A549 (cell line): ENCODE measurements around the gene RNF220. TPM values are rescaled to one million over a fixed set of nuclear protein-coding genes. Genes with fewer than 3 reads are reported as not detected.

ENCODE experiments used
- ATAC-seq, 2 experiments: fragments of 200-7000 bp in 1 of 2; fragments of >200 bp in 1 of 2; cut with Nextera tagmentation in 1 of 2; cut with Tn5 transposase in 1 of 2; 3 replicates each; pipeline versions ENCODE4 v1.8.0 to v1.9.1; 2018 to 2020; ENCODE audit warnings: mild to moderate bottlenecking in 1 of 2, moderate library complexity in 1 of 2
- CTCF ChIA-PET: fragments of 300-600 bp; sonication (Branson Sonifier 250); formaldehyde crosslinking; extraction: SDS; loops from one replicate; lab custom pipeline; 2021; ENCODE audit warnings: antibody characterized with exemption, inconsistent platforms; lab: Yijun Ruan, JAX
- POLR2A ChIA-PET: fragments of 350-600 bp; formaldehyde crosslinking; extraction: SDS; loops from one replicate; lab custom pipeline; 2021; ENCODE audit warnings: antibody characterized with exemption, inconsistent platforms; lab: Yijun Ruan, JAX
- DNase-seq, 2 experiments: peaks; one replicate each; pipeline versions ENCODE4 v3.0.0 to v3.0.0-alpha.2; 2011 to 2016; ENCODE audit warnings: low read depth in 1 of 2, low spot score in 1 of 2
- FAIRE-seq: peaks from 2 replicates; lab custom pipeline; 2011; peaks lifted over from hg19 to GRCh38; lab: Jason Lieb, UNC
- H3K27ac ChIP-seq, 2 experiments: fragments of >200 bp; sonication (Bioruptor Twin); formaldehyde crosslinking; 3 replicates each; pipeline ENCODE4 v1.5.1; 2016 to 2017
- H3K4me1 ChIP-seq: fragments of >200 bp; sonication (Bioruptor Twin); formaldehyde crosslinking; 3 replicates; pipeline ENCODE4 v1.6.1; 2016
- H3K4me2 ChIP-seq: fragments of >200 bp; sonication (Bioruptor Twin); formaldehyde crosslinking; 3 replicates; pipeline ENCODE4 v1.6.1; 2016
- H3K4me3 ChIP-seq: fragments of >200 bp; sonication (Bioruptor Twin); formaldehyde crosslinking; 3 replicates; pipeline ENCODE4 v1.5.1; 2016
- H3K9me3 ChIP-seq: fragments of >200 bp; sonication (Bioruptor Twin); formaldehyde crosslinking; 3 replicates; pipeline ENCODE4 v1.6.1; 2016
- BHLHE40 ChIP-seq: IDR thresholded peaks from 2 replicates; pipeline ENCODE4 v1.6.1; 2012; ENCODE audit warnings: low read depth, low read length, inconsistent platforms
- CEBPB ChIP-seq, 2 experiments: fragments of >200 bp in 1 of 2; sonication (Bioruptor Twin) in 1 of 2; formaldehyde crosslinking in 1 of 2; IDR thresholded peaks; 2 replicates each; pipeline ENCODE4 v1.6.1; 2012 to 2016
- CHD2 ChIP-seq: fragments of 150-350 bp; IDR thresholded peaks from 2 replicates; pipeline ENCODE4 v1.6.1; 2014; ENCODE audit warnings: low read length; ENCODE audit not compliant: partially characterized antibody
- CHD4 ChIP-seq: fragments of 200-600 bp; sonication (generic); IDR thresholded peaks from 2 replicates; pipeline ENCODE4 v1.6.1; 2016; ENCODE audit warnings: antibody characterized with exemption, mild to moderate bottlenecking, borderline replicate concordance
- EHMT2 ChIP-seq: fragments of 200-600 bp; sonication (generic); IDR thresholded peaks from 2 replicates; pipeline ENCODE4 v1.6.1; 2016; ENCODE audit warnings: antibody characterized with exemption, low read depth, mild to moderate bottlenecking, moderate library complexity
- FOSL2 ChIP-seq, 2 experiments: fragments of 450-650 bp in 1 of 2; fragments of >200 bp in 1 of 2; sonication (Bioruptor Twin) in 1 of 2; formaldehyde crosslinking; IDR thresholded peaks; 2 replicates each; pipeline versions ENCODE4 v1.5.0 to v1.6.1; 2016 to 2020; ENCODE audit warnings: mild to moderate bottlenecking in 1 of 2, moderate library complexity in 1 of 2
- HDAC2 ChIP-seq: fragments of 200-600 bp; sonication (generic); IDR thresholded peaks from 2 replicates; pipeline ENCODE4 v1.6.1; 2016
- HES2 ChIP-seq: fragments of >200 bp; sonication (Bioruptor Twin); formaldehyde crosslinking; IDR thresholded peaks from 2 replicates; pipeline ENCODE4 v1.6.1; 2016
- HEYL ChIP-seq: fragments of 250-450 bp; sonication (Bioruptor Pico); IDR thresholded peaks from 2 replicates; pipeline ENCODE4 v1.8.0; 2021; ENCODE audit warnings: mild to moderate bottlenecking, moderate library complexity
- HOXA7 ChIP-seq: fragments of 250-450 bp; sonication (Bioruptor Pico); IDR thresholded peaks from 2 replicates; pipeline ENCODE4 v1.5.0; 2020; ENCODE audit warnings: mild to moderate bottlenecking, moderate library complexity
- HOXB5 ChIP-seq: fragments of 250-450 bp; sonication (Bioruptor Pico); IDR thresholded peaks from 2 replicates; pipeline ENCODE4 v1.5.0; 2020; ENCODE audit warnings: mild to moderate bottlenecking, moderate library complexity
- JUN ChIP-seq, 2 experiments: fragments of >200 bp; sonication (Bioruptor Twin); formaldehyde crosslinking; IDR thresholded peaks; 2 replicates in 1 of 2; 3 replicates in 1 of 2; pipeline ENCODE4 v1.6.1; 2016 to 2017
- JUNB ChIP-seq: fragments of >200 bp; sonication (Bioruptor Twin); formaldehyde crosslinking; IDR thresholded peaks from 2 replicates; pipeline ENCODE4 v1.6.1; 2016
- KDM5A ChIP-seq: fragments of 200-600 bp; sonication (generic); IDR thresholded peaks from 2 replicates; pipeline ENCODE4 v1.6.1; 2016; ENCODE audit warnings: antibody characterized with exemption, mild to moderate bottlenecking
- MAX ChIP-seq: IDR thresholded peaks from 2 replicates; pipeline ENCODE4 v1.6.1; 2012
- MAZ ChIP-seq: fragments of 150-350 bp; IDR thresholded peaks from 2 replicates; pipeline ENCODE4 v1.6.1; 2014; ENCODE audit warnings: antibody characterized with exemption, low read depth, low read length, borderline replicate concordance
- MYC ChIP-seq: IDR thresholded peaks from 2 replicates; pipeline ENCODE4 v1.6.1; 2012; ENCODE audit warnings: mild to moderate bottlenecking, inconsistent platforms, low read length, improper control_type of control experiment, borderline replicate concordance
- NPAS2 ChIP-seq: fragments of 250-450 bp; sonication (Bioruptor Pico); IDR thresholded peaks from 2 replicates; pipeline ENCODE4 v1.8.0; 2022; ENCODE audit warnings: mild to moderate bottlenecking, moderate library complexity, borderline replicate concordance
- NR3C1 ChIP-seq: fragments of >200 bp; sonication (Bioruptor Twin); formaldehyde crosslinking; IDR thresholded peaks from 3 replicates; pipeline ENCODE4 v1.6.1; 2017
- PHF8 ChIP-seq: fragments of 200-600 bp; sonication (generic); IDR thresholded peaks from 2 replicates; pipeline ENCODE4 v1.6.1; 2016; ENCODE audit warnings: low read depth, mild to moderate bottlenecking, antibody characterized with exemption, moderate library complexity, borderline replicate concordance
- POLR2A ChIP-seq: IDR thresholded peaks from 2 replicates; pipeline ENCODE4 v1.6.1; 2012; ENCODE audit warnings: mild to moderate bottlenecking, low read length
- RARB ChIP-seq: fragments of 250-450 bp; sonication (Bioruptor Pico); IDR thresholded peaks from 2 replicates; pipeline ENCODE4 v1.8.0; 2021; ENCODE audit warnings: mild to moderate bottlenecking, moderate library complexity
- RCOR1 ChIP-seq: fragments of 150-350 bp; IDR thresholded peaks from 2 replicates; pipeline ENCODE4 v1.6.1; 2014; ENCODE audit warnings: antibody characterized with exemption, low read length, low read depth
- RFX5 ChIP-seq: fragments of 450-650 bp; IDR thresholded peaks from 2 replicates; pipeline ENCODE4 v1.7.1; 2014; ENCODE audit warnings: antibody characterized with exemption, mild to moderate bottlenecking, moderate library complexity
- SREBF2 ChIP-seq: fragments of 450-650 bp; IDR thresholded peaks from 2 replicates; pipeline ENCODE4 v1.6.1; 2014; ENCODE audit warnings: mild to moderate bottlenecking, moderate library complexity
- TP53 ChIP-seq: fragments of 250-450 bp; sonication (Bioruptor Pico); IDR thresholded peaks from 2 replicates; pipeline ENCODE4 v1.5.0; 2021; ENCODE audit warnings: mild to moderate bottlenecking, moderate library complexity
- ZC3H11A ChIP-seq: fragments of 450-650 bp; IDR thresholded peaks from 2 replicates; pipeline ENCODE4 v1.6.1; 2014; ENCODE audit warnings: antibody characterized with exemption, mild to moderate bottlenecking
- ZFP36 ChIP-seq: fragments of 450-650 bp; IDR thresholded peaks from 2 replicates; pipeline ENCODE4 v1.6.1; 2014; ENCODE audit warnings: borderline replicate concordance; ENCODE audit not compliant: partially characterized antibody
- ZSCAN20 ChIP-seq: fragments of 250-450 bp; sonication (Bioruptor Pico); IDR thresholded peaks from 2 replicates; pipeline ENCODE4 v1.8.0; 2022; ENCODE audit warnings: mild to moderate bottlenecking, moderate library complexity
- WGBS: methylation state at CpG from one replicate; pipeline ENCODE4 v1.1.6; 2017; ENCODE audit errors: missing lambda C conversion rate; 5-methylcytosine and 5-hydroxymethylcytosine counted together
- polyA plus RNA-seq, 4 experiments: library from polyadenylated mRNA; depleted of rRNA in 3 of 4; stranded (reverse); fragments of >200 nt; fragmentation: RNase III in 1 of 4; extraction: RNeasy Plus Mini Kit Qiagen cat#74134 plus additional on column Dnase treatment in 1 of 4; gene quantifications; 2 replicates in 3 of 4; 3 replicates in 1 of 4; pipeline ENCODE4 v1.2.3, GENCODE V29; 2011 to 2017
- TF ChIP-seq, protein P1 (sequence below): fragments of >200 bp; sonication (Bioruptor Twin); formaldehyde crosslinking; IDR thresholded peaks from 3 replicates; pipeline ENCODE4 v1.6.1; 2016
- TF ChIP-seq, protein P2 (sequence below): fragments of 450-650 bp; IDR thresholded peaks from 2 replicates; pipeline ENCODE4 v1.6.1; 2014; ENCODE audit warnings: antibody characterized with exemption

RNF220 gene
- polyA plus RNA-seq, 2 of the 4 experiments (the other 2 are of a cell fraction), result 53.4 to 54.5 TPM

DNA sequence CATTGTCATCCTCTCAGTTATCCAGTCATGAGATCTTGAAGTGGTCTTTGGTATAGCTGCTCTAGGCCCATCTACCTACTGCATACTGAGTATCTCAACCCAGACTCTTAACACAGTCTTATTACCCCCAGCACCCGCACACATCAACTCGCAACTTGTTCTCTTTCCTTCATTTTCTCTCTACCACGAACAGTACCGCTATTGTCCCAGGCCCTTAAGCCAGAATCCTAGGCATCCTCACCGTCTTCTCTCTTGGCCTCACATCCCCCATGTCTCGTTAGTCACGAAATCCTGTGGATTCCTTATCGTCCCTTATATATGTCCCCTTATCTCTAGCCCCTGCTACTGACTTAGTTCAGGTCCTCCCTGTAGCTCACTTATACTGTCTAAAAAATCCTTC lies 142.8 kb downstream of the RNF220 start:
- H3K9me3 ChIP-seq, result no peaks in the 10 kb centered on the region
- 78% methylated on average over 8 of the region's 8 CpGs for WGBS
- ATAC-seq, result no peak
- H3K4me2 ChIP-seq, result no peak overlapping the region
- ChIA-PET CTCF (interaction anchor here (2.2 kb wide), 1 partner anchor 24 kb away, joined by 8 read pairs; no protein-coding TSS in a partner anchor), POLR2A (no interaction called here)
- H3K4me1 ChIP-seq, result peaks cover 2% of the 10 kb centered on the region; the same call in 2 of the 3 replicates
- FAIRE-seq, result no peak
- no peak overlapping the region for H3K27ac ChIP-seq
- TF ChIP-seq NR3C1, result no peak
- no peak for TF ChIP-seq CHD4
- no peak for TF ChIP-seq ZFP36
- no peak for TF ChIP-seq HDAC2
- no peak for TF ChIP-seq KDM5A
- no peak for TF ChIP-seq SREBF2
- no peak for TF ChIP-seq MAX
- no peak for TF ChIP-seq RARB (CRISPR knock-in tag)
- no peak for TF ChIP-seq MAZ
- no peak for TF ChIP-seq JUN (IDR thresholded peaks at IDR 0.05)
- no peak for TF ChIP-seq RCOR1
- no peak for TF ChIP-seq HOXB5 (CRISPR knock-in tag)
- no peak for TF ChIP-seq ZC3H11A
- no peak for TF ChIP-seq PHF8
- TF ChIP-seq RFX5, result no peak
- no peak for TF ChIP-seq CEBPB (IDR thresholded peaks at IDR 0.05)
- no peak for TF ChIP-seq MYC
- TF ChIP-seq HEYL (CRISPR knock-in tag), result no peak
- TF ChIP-seq POLR2A, result no peak
- no peak for DNase-seq
- no peak overlapping the region for H3K4me3 ChIP-seq

- ATAC-seq (no peak), DNase-seq (no peak), FAIRE-seq (no peak)
- WGBS, result 77% methylated on average over 5 of the region's 5 CpGs
- Histone ChIP-seq H3K4me3 (no peak overlapping the region), H3K4me1 (peaks cover 19% of the 10 kb centered on the region), H3K27ac (no peak overlapping the region), H3K4me2 (no peak overlapping the region), H3K9me3 (no peaks in the 10 kb centered on the region)
- TF ChIP-seq NR3C1, result no peak
- TF ChIP-seq BHLHE40, result no peak
- TF ChIP-seq CEBPB (IDR thresholded peaks at IDR 0.05), result no peak
- no peak for TF ChIP-seq RARB (CRISPR knock-in tag)
- TF ChIP-seq MAZ, result no peak
- no peak for TF ChIP-seq JUN (IDR thresholded peaks at IDR 0.05)
- TF ChIP-seq ZSCAN20, result no peak
- no peak for TF ChIP-seq ZFP36
- no peak for TF ChIP-seq HES2
- TF ChIP-seq, protein P1, sequence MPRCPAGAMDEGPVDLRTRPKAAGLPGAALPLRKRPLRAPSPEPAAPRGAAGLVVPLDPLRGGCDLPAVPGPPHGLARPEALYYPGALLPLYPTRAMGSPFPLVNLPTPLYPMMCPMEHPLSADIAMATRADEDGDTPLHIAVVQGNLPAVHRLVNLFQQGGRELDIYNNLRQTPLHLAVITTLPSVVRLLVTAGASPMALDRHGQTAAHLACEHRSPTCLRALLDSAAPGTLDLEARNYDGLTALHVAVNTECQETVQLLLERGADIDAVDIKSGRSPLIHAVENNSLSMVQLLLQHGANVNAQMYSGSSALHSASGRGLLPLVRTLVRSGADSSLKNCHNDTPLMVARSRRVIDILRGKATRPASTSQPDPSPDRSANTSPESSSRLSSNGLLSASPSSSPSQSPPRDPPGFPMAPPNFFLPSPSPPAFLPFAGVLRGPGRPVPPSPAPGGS, result no peak
- no peak for TF ChIP-seq JUNB
- TF ChIP-seq SREBF2, result no peak
- no peak for TF ChIP-seq EHMT2
- no peak for TF ChIP-seq FOSL2 (IDR thresholded peaks at IDR 0.05)
- TF ChIP-seq FOSL2 (CRISPR knock-in tag; IDR thresholded peaks at IDR 0.05), result no peak
- TF ChIP-seq HOXA7 (CRISPR knock-in tag), result no peak
- TF ChIP-seq TP53 (CRISPR knock-in tag), result no peak
- TF ChIP-seq, protein P2, sequence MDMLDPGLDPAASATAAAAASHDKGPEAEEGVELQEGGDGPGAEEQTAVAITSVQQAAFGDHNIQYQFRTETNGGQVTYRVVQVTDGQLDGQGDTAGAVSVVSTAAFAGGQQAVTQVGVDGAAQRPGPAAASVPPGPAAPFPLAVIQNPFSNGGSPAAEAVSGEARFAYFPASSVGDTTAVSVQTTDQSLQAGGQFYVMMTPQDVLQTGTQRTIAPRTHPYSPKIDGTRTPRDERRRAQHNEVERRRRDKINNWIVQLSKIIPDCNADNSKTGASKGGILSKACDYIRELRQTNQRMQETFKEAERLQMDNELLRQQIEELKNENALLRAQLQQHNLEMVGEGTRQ, result no peak
- TF ChIP-seq CHD2, result no peak
- TF ChIP-seq NPAS2 (CRISPR knock-in tag), result no peak
- ChIA-PET CTCF (no interaction called here), POLR2A (no interaction called here)
These were observed 144.5 kb downstream of the RNF220 start for GRCh38 chr1:44549510-44549909.
